H1 (cell line): ENCODE results near the gene GNGT2. TPM values are rescaled to one million over a fixed set of nuclear protein-coding genes. Genes with fewer than 3 reads are reported as not detected.

Experiments used
- NANOG ChIP-seq: IDR thresholded peaks from 2 replicates; pipeline ENCODE4 v1.6.1; 2011; ENCODE audit warnings: low read length, low read depth, mild to moderate bottlenecking, inconsistent platforms; ENCODE audit not compliant: insufficient read depth, poor library complexity, severe bottlenecking
- polyA plus RNA-seq, 7 experiments: library from polyadenylated mRNA; depleted of rRNA in 3 of 7; stranded (reverse) in 5 of 7; unstranded in 2 of 7; fragments of >200 nt in 5 of 7; fragments of 200-250 nt in 2 of 7; gene quantifications; 1 replicate in 5 of 7; 2 replicates in 1 of 7; 4 replicates in 1 of 7; pipeline versions ENCODE4 v1.2.1 to v1.2.3, GENCODE V29; 2011 to 2013; ENCODE audit warnings: missing spikeins in 2 of 7, mixed read lengths in 2 of 7
- total RNA-seq: library from RNA; stranded (reverse); fragmentation: NEBNext Ultra II Directional; extraction: Animal tissue kit (Norgen Biotek cat#: 25700); gene quantifications from 2 replicates; pipeline ENCODE4 v1.2.1, GENCODE V29; 2021

Gene GNGT2
- total and polyA plus RNA-seq, 2 of the 8 experiments (the other 6 are each of a cell fraction or from before 2014, with no cell fraction given): 1.3 to 1.4 TPM

DNA sequence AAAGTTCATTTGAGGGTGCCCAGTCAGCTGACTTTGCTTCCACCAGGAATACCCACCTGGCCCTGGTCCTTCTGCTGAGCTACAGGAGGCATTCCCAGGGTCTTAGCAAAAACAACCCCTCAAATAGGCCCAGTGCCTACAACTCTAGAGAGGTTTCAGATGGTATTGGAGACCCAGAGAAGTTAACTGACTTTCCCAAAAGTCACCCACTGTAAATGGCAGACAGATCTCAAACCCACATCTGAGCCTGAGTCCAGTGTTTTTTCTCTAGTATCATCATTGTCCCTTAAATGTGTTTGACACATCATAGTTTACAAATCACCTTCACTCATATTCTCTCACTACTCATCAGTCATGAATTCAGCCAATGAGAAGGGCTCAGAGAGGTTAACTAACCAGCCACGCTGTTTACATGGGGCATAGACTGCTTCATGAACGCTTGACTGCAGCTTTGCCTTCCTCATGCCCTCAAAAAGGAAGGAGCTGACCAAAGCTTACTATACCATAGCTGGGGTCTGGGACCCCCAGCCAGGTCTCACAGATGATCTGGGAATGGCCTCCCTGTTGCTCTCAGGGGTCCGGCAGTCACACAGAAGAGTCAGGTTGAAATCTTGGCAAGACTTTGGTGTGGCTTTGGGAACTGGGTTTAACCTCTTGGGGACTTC lies 16.5 kb upstream of the GNGT2 start (continued):
- no peak for TF ChIP-seq NANOG
